H9 (cell line): Measurements from ENCODE around the gene SPIRE2. TPM values are rescaled to one million over a fixed set of nuclear protein-coding genes. Genes with fewer than 3 reads are reported as not detected.

Experiments used
- DNase-seq: peaks from one replicate; pipeline ENCODE4 v3.0.0-alpha.2; 2017
- H2AFZ ChIP-seq: one replicate; pipeline ENCODE4 v1.6.1; 2013; ENCODE audit warnings: mild to moderate bottlenecking, low read length, control low read depth, moderate library complexity
- H2AK5ac ChIP-seq: 2 replicates; pipeline ENCODE4 v1.6.1; 2013; ENCODE audit warnings: low read length, control low read depth, mixed read lengths; ENCODE audit not compliant: insufficient read length
- H2BK120ac ChIP-seq: one replicate; pipeline ENCODE4 v1.6.1; 2013; ENCODE audit warnings: low read depth, mild to moderate bottlenecking, low read length, control low read depth, inconsistent platforms; ENCODE audit not compliant: poor library complexity, severe bottlenecking
- H2BK12ac ChIP-seq: 2 replicates; pipeline ENCODE4 v1.6.1; 2013; ENCODE audit warnings: low read length, control low read depth, mixed read lengths, low read depth; ENCODE audit not compliant: insufficient read length
- H2BK15ac ChIP-seq: 2 replicates; pipeline ENCODE4 v1.6.1; 2013; ENCODE audit warnings: low read depth, low read length, control low read depth
- H2BK20ac ChIP-seq: one replicate; pipeline ENCODE4 v1.6.1; 2013; ENCODE audit warnings: low read depth, mild to moderate bottlenecking, low read length, control low read depth, inconsistent platforms; ENCODE audit not compliant: poor library complexity, severe bottlenecking
- H2BK5ac ChIP-seq: 2 replicates; pipeline ENCODE4 v1.6.1; 2013; ENCODE audit warnings: low read length, control low read depth, mixed read lengths; ENCODE audit not compliant: insufficient read length
- H3K14ac ChIP-seq: 2 replicates; pipeline ENCODE4 v1.6.1; 2013; ENCODE audit warnings: low read length, control low read depth; ENCODE audit not compliant: insufficient read depth
- H3K18ac ChIP-seq: 2 replicates; pipeline ENCODE4 v1.6.1; 2013; ENCODE audit warnings: low read depth, mild to moderate bottlenecking, mixed read lengths, low read length, control low read depth; ENCODE audit not compliant: insufficient read length
- H3K23ac ChIP-seq: 2 replicates; pipeline ENCODE4 v1.6.1; 2013; ENCODE audit warnings: low read length, control low read depth, mixed read lengths, low read depth; ENCODE audit not compliant: insufficient read length
- H3K23me2 ChIP-seq: 2 replicates; pipeline ENCODE4 v1.6.1; 2013; ENCODE audit warnings: low read depth, mild to moderate bottlenecking, mixed read lengths, low read length, control low read depth; ENCODE audit not compliant: insufficient read length, poor library complexity, severe bottlenecking
- H3K27ac ChIP-seq: 2 replicates; pipeline ENCODE4 v1.5.1; 2013; ENCODE audit warnings: low read length, control low read depth, mixed read lengths, low read depth; ENCODE audit not compliant: insufficient read length
- H3K27me3 ChIP-seq: 2 replicates; pipeline ENCODE4 v1.6.1; 2013; ENCODE audit warnings: low read length, control low read depth, inconsistent platforms; ENCODE audit not compliant: insufficient read depth
- H3K4ac ChIP-seq: 2 replicates; pipeline ENCODE4 v1.6.1; 2013; ENCODE audit warnings: low read depth, mild to moderate bottlenecking, control low read depth, inconsistent platforms, low read length, moderate library complexity
- H3K4me1 ChIP-seq: 2 replicates; pipeline ENCODE4 v1.6.1; 2013; ENCODE audit warnings: low read length, control low read depth, inconsistent platforms; ENCODE audit not compliant: insufficient read depth
- H3K4me2 ChIP-seq: 2 replicates; pipeline ENCODE4 v1.6.1; 2013; ENCODE audit warnings: low read length, control low read depth, mixed read lengths; ENCODE audit not compliant: insufficient read length, insufficient read depth
- H3K56ac ChIP-seq: 2 replicates; pipeline ENCODE4 v1.6.1; 2013; ENCODE audit warnings: low read depth, mild to moderate bottlenecking, mixed read lengths, low read length, control low read depth; ENCODE audit not compliant: insufficient read length
- H3K79me1 ChIP-seq: 2 replicates; pipeline ENCODE4 v1.6.1; 2013; ENCODE audit warnings: low read depth, mild to moderate bottlenecking, moderate library complexity, low read length, control low read depth, inconsistent platforms; ENCODE audit not compliant: insufficient read depth, poor library complexity, severe bottlenecking
- H3K79me2 ChIP-seq: 2 replicates; pipeline ENCODE4 v1.6.1; 2013; ENCODE audit warnings: low read length, control low read depth, inconsistent platforms; ENCODE audit not compliant: insufficient read depth
- H3K9ac ChIP-seq: 2 replicates; pipeline ENCODE4 v1.6.1; 2013; ENCODE audit warnings: low read length, control low read depth, mixed read lengths; ENCODE audit not compliant: insufficient read length; ENCODE audit errors: extremely low read depth
- H3K9me3 ChIP-seq: one replicate; pipeline ENCODE4 v1.6.1; 2013; ENCODE audit warnings: low read depth, low read length, inconsistent platforms; ENCODE audit not compliant: control insufficient read depth
- H3T11ph ChIP-seq: one replicate; pipeline ENCODE4 v1.6.1; 2013; ENCODE audit warnings: mild to moderate bottlenecking, low read length, control low read depth, inconsistent platforms
- H4K20me1 ChIP-seq: one replicate; pipeline ENCODE4 v1.6.1; 2013; ENCODE audit not compliant: control insufficient read depth, insufficient read length, insufficient read depth
- H4K5ac ChIP-seq: 2 replicates; pipeline ENCODE4 v1.6.1; 2013; ENCODE audit warnings: low read depth, mild to moderate bottlenecking, mixed read lengths, low read length, control low read depth; ENCODE audit not compliant: insufficient read length
- H4K8ac ChIP-seq: replicated peaks from 2 replicates; pipeline ENCODE4 v1.6.1; 2013; ENCODE audit warnings: low read length, control low read depth, mixed read lengths, low read depth; ENCODE audit not compliant: insufficient read length
- H4K91ac ChIP-seq: 2 replicates; pipeline ENCODE4 v1.6.1; 2013; ENCODE audit warnings: low read depth, mild to moderate bottlenecking, moderate library complexity, mixed read lengths, low read length, control low read depth; ENCODE audit not compliant: insufficient read length
- H3K27ac Mint-ChIP-seq, 3 experiments: 2 replicates in 2 of 3; 3 replicates in 1 of 3; pipeline ENCODE4 v1.8.0; 2020 to 2021; ENCODE audit warnings: mixed read lengths in 3 of 3, mild to moderate bottlenecking in 1 of 3, moderate library complexity in 1 of 3
- H3K27me3 Mint-ChIP-seq: 2 replicates; pipeline ENCODE4 v1.8.0; 2021; ENCODE audit warnings: low read depth, mild to moderate bottlenecking, moderate library complexity, mixed read lengths
- H3K36me3 Mint-ChIP-seq, 3 experiments: 2 replicates in 2 of 3; 3 replicates in 1 of 3; pipeline ENCODE4 v1.8.0; 2020 to 2021; ENCODE audit warnings: low read depth in 3 of 3, mixed read lengths in 3 of 3; ENCODE audit not compliant: insufficient read depth in 1 of 3
- H3K4me1 Mint-ChIP-seq, 2 experiments: 2 replicates each; pipeline ENCODE4 v1.8.0; 2020; ENCODE audit warnings: mixed read lengths in 2 of 2
- H3K4me3 Mint-ChIP-seq, 2 experiments: 2 replicates in 1 of 2; 3 replicates in 1 of 2; pipeline ENCODE4 v1.8.0; 2020 to 2021; ENCODE audit warnings: mild to moderate bottlenecking in 2 of 2, mixed read lengths in 2 of 2, moderate library complexity in 1 of 2
- H3K9me3 Mint-ChIP-seq, 2 experiments: 2 replicates in 1 of 2; 3 replicates in 1 of 2; pipeline ENCODE4 v1.8.0; 2020; ENCODE audit warnings: mild to moderate bottlenecking in 2 of 2, mixed read lengths in 2 of 2, moderate library complexity in 1 of 2
- CTCF ChIP-seq: fragments of 200-600 bp; sonication (generic); conservative IDR thresholded peaks from 3 replicates; pipeline ENCODE4 v1.8.0; 2021; ENCODE audit warnings: antibody characterized with exemption, mild to moderate bottlenecking
- WGBS: extraction: QIAGEN DNeasy Blood & Tissue Kit; methylation state at CpG from one replicate; pipeline ENCODE4 v1.1.7; 2013; ENCODE audit warnings: missing lambda C conversion rate, low lambda C conversion rate, mixed read lengths; ENCODE audit not compliant: insufficient read length; ENCODE audit errors: extremely low coverage; 5-methylcytosine and 5-hydroxymethylcytosine counted together
- total RNA-seq: library from RNA; stranded (reverse); gene quantifications from 2 replicates; pipeline ENCODE4 v1.2.1, GENCODE V29; 2021

SPIRE2 gene
- total RNA-seq, 1 experiment from 2014 or later, result 6.9 TPM

- Histone ChIP-seq H3K18ac (no peak overlapping the region), H2BK12ac (no peak overlapping the region), H3K23me2 (no peaks in the 10 kb centered on the region), H3K56ac (no peak overlapping the region), H2AK5ac (no peak overlapping the region), H3K79me1 (no peaks in the 10 kb centered on the region), H3K9ac (no peak overlapping the region), H3K4ac (no peak overlapping the region), H3K27ac (no peak overlapping the region), H4K91ac (no peak overlapping the region), H4K20me1 (no peaks in the 10 kb centered on the region), H3K4me1 (no peaks in the 10 kb centered on the region), H2BK20ac (no peak overlapping the region), H2BK5ac (no peak overlapping the region), H4K5ac (no peak overlapping the region), H3K9me3 (no peaks in the 10 kb centered on the region), H3K14ac (no peak overlapping the region), H3K23ac (no peak overlapping the region), H2AFZ (no peak overlapping the region), H3K4me2 (no peak overlapping the region), H3K79me2 (no peaks in the 10 kb centered on the region), H3T11ph (no peak overlapping the region), H4K8ac (no peak overlapping the region), H2BK15ac (no peak overlapping the region), H3K27me3 (no peaks in the 10 kb centered on the region), H2BK120ac (no peak overlapping the region)
- Mint-ChIP-seq H3K36me3 (peaks cover 3 to 10% (median 9%) of the 10 kb centered on the region in 3 experiments; a peak in 6 of 7 replicates), H3K4me3 (no peak overlapping the region), H3K9me3 (no peaks in the 10 kb centered on the region), H3K4me1 (peaks cover 0 to 3% of the 10 kb centered on the region in 2 experiments; a peak in 2 of 4 replicates), H3K27me3 (no peaks in the 10 kb centered on the region), H3K27ac (no peak overlapping the region)
- DNase-seq, result no peak
- TF ChIP-seq CTCF, result no peak
- no CpG with 5 or more reads among the region's 12 CpGs for WGBS
These were observed 33.4 kb downstream of the SPIRE2 start for GRCh38 chr16:89861648-89862047.
